Sigmoid colon (tissue), 4 donors: ENCODE measurements around the gene ZNF581.

Experiments used
- EP300 ChIP-seq, 4 donors: sonication (generic); formaldehyde crosslinking; IDR thresholded peaks; one replicate each; pipeline ENCODE4 v1.6.1; 2017; ENCODE audit warnings: antibody characterized with exemption in 4 of 4
- POLR2A ChIP-seq, 2 donors: fragments of 450-650 bp; IDR thresholded peaks; one replicate each; pipeline ENCODE4 v1.6.1; 2016; ENCODE audit warnings: antibody characterized with exemption in 2 of 2, mild to moderate bottlenecking in 2 of 2, moderate library complexity in 2 of 2
- POLR2AphosphoS5 ChIP-seq, 4 donors: sonication (generic); formaldehyde crosslinking; IDR thresholded peaks; one replicate each; pipeline ENCODE4 v1.6.1; 2017; ENCODE audit warnings: antibody characterized with exemption in 4 of 4
- TF ChIP-seq, protein P1 (sequence below), 4 experiments: fragments of 450-650 bp in 3 of 4; fragments of 200-600 bp in 1 of 4; IDR thresholded peaks; one replicate each; pipeline ENCODE4 v1.5.1; 2016 to 2019; ENCODE audit warnings: antibody characterized with exemption in 4 of 4, mild to moderate bottlenecking in 3 of 4, moderate library complexity in 2 of 4

DNA sequence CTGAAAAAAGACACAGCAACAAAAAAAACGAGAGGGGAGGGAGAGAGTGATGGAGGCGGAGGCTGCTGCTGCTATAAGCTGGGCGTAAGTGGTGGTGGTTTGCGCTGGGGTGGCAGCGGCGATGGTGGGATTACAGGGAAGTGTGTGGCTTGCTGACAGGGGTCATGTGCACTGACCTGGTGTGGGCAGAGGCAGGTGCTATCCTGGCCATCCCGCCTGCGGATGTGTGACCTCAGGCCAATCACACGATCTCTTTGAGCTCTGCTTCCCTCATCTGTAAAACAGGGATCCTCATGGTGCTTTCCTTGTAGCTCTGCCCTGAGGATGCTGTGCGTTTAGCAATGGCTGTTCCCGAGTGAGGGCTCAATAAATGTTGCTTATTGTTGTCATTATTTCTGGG lies 5.9 kb upstream of the ZNF581 start:
- TF ChIP-seq, protein P1, sequence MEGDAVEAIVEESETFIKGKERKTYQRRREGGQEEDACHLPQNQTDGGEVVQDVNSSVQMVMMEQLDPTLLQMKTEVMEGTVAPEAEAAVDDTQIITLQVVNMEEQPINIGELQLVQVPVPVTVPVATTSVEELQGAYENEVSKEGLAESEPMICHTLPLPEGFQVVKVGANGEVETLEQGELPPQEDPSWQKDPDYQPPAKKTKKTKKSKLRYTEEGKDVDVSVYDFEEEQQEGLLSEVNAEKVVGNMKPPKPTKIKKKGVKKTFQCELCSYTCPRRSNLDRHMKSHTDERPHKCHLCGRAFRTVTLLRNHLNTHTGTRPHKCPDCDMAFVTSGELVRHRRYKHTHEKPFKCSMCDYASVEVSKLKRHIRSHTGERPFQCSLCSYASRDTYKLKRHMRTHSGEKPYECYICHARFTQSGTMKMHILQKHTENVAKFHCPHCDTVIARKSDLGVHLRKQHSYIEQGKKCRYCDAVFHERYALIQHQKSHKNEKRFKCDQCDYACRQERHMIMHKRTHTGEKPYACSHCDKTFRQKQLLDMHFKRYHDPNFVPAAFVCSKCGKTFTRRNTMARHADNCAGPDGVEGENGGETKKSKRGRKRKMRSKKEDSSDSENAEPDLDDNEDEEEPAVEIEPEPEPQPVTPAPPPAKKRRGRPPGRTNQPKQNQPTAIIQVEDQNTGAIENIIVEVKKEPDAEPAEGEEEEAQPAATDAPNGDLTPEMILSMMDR (IDR thresholded peaks at IDR 0.05), result no peak
- TF ChIP-seq POLR2AphosphoS5 (IDR thresholded peaks at IDR 0.05), result no peak
- no peak for TF ChIP-seq POLR2A (IDR thresholded peaks at IDR 0.05)
- no peak for TF ChIP-seq EP300 (IDR thresholded peaks at IDR 0.05)
